Left renal pelvis (tissue), 4 donors: ENCODE measurements around the gene LIPH. TPM values are rescaled to one million over a fixed set of nuclear protein-coding genes. Genes with fewer than 3 reads are reported as not detected.
"Not testable (repeated sequence)": the region's sequence is repeated elsewhere in the genome, so short reads cannot be mapped to it uniquely, and the experiment has no call there.

Source experiments
- DNase-seq, 4 donors: peaks; one replicate each; pipeline ENCODE4 v3.0.0-alpha.2; 2013; ENCODE audit warnings: low read depth in 4 of 4, low spot score in 3 of 4
- polyA plus RNA-seq, 4 donors: library from polyadenylated mRNA; unstranded; fragments of 120-200 nt; gene quantifications; one replicate each; pipeline ENCODE4 v1.2.1, GENCODE V29; 2013; ENCODE audit not compliant: insufficient read length in 4 of 4

LIPH gene
- polyA plus RNA-seq: 1 to 10 TPM in 3 of 4 donors, under 1 TPM in 1; 0.10 to 1.4 (median 1.2) TPM

DNA sequence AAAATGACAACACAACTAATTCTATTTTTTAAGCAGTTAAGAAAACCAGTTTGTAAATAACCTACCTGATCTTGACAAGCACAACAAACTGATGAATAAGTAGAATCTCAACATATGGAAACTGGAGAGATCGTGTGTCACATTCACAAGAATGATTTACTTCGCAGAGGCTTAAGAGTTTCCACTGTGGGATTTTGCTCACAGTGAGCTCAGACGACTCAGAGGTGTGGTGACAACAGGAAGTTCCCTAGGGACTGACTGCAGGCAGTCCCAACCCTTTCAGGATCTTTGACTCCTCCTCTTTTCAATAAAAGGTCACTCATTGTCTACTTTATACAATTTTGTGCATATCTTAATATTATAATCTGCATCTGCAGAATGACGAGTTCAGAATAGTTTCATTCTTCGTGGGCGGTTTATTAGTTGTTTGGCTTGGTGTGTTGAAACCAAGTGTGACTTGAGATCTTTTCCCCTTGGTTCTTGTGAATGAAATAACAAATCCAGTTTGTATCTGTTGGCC lies at the start of gene LIPH:
Gene LIPH, minus strand, starts transcription at position 231 of the 520 bp plus-strand sequence. Its CDS starts 117 bp downstream, at position 114.
- no peak for DNase-seq

DNA sequence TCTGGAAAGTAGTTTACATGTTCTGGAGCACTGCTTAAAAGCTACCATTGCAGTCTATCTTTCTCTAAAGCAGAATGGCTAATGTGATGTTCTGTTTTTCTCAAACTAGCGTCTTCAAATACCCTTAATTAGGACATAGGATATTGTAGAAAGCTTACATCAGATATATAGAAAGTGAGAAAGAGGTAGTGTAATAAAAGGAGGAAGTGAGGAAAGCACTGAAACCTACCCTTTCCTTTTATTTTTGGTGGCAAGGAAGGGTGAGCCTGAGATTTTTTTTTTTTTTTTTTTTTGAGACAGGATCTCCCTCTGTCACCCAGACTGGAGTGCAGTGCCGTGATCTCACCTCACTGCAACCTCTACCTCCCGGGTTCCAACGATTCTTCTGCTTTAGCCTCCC lies 43.1 kb upstream of the LIPH start:
- DNase-seq: no peak

DNA sequence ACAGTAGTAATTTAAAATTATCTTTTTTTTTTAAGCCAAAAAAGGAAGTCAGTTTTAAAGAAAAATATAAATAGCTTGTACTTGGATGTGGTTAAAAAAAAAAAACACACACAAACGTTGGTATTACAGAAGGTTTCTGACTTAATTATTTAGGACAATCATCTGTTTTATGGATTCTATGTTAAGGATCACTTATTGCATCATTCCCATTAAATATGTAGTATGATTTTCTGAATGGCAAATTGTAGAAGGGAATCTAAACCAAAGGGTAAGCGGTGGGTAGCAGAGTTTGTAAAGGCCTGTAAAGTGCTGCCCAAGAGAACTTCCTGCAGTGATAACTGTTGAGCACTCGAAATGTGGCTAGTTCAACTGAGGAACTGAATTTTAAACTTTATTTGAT lies 41.7 kb upstream of the LIPH start:
- no peak for DNase-seq

DNA sequence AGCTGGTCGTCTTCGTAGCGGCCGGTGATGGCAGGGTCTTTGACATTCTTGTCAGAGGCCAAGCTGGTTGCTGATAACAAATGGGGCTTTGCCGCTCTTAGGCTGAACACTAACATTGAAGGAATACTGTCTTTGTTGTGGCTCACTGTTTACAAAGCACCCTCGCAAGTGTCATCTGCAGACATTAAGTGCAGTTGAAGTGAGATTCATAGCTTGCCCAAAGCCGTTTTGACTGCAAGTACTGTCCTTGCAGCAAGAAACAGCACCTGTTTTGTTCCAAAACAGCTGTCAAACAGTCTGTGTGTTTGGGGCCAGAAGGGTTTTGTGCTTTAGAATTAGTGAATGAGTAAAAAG lies 34.3 kb upstream of the LIPH start:
- DNase-seq: peak in 1 of 4 donors; percentile 19

DNA sequence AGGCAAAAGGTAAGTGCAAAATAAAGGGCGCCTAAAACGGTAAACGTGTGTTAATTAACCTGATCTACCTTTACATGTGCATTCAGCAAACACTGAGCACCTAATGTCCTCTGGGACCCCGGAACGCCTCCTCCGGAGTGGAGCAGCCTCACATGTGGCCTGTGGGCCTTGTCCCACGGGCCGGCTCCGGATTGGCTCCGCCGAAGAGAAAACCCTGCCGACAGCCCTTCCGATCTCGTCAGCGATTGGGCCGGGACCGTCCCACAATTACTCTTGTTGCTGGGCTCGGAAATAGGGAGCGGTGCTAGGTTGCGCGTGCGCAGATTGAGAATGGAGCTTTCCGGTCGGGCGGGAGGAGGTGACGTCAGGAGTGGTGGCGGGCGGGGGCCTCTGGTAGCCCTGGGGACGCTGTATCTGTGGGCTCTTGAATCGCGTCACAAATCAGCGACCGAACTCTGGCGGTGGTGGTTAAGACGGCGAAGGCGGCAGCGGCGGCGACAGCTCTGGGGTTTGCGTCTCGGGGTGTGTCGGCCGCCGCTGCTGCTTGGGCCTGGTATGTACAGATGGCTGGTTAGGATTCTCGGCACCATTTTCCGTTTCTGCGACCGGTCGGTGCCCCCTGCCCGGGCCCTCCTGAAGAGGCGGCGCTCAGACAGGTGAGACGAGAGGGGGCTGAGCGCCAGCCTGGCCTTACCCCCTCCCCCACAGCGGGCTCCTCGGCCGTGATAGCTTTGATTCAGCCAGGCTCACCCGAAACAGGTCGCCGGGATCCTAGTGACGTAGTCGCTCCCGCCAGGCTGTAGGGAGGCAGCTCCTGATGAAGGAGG lies 33.7 kb upstream of the LIPH start, which contains the start of gene SENP2:
Gene SENP2, plus strand, starts transcription at position 437 of the 827 bp plus-strand sequence. Its CDS starts 119 bp downstream, at position 556.
- peak; percentile 98 for DNase-seq

DNA sequence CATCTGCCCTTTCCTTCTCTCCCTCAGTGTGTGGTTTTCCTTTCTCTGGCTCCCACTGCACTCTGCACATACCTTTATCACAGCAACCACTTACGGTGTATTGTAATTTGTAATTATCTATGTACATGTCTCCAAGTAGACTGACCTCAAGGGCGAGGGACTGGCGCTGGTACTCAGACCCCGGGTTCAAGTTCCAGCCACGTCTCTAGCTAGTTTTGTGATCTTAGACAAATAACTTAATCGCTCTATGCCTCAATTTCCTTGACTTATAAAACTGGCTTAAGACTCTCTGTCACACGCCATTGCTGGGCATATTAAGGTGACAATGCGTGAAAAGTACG lies 33.1 kb upstream of the LIPH start:
- no peak for DNase-seq

DNA sequence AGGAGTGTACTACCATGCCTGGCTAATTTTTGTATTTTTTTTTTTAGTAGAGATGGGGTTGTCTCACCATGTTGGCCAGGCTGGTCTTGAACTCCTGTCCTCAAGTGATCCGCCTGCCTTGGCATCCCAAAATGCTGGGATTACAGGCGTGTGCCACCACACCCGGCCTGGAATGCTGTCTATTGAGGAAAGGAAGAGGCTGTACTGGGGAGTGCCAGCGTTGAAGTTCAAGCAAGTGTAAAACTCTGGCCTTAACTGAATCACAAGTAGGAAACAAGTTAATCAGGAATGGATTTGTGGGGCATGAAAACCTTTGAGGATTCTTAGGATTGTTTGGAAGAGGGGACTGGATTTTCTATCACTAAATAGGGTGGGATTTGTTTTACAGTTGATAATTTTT lies 32.3 kb upstream of the LIPH start:
- no peak for DNase-seq

DNA sequence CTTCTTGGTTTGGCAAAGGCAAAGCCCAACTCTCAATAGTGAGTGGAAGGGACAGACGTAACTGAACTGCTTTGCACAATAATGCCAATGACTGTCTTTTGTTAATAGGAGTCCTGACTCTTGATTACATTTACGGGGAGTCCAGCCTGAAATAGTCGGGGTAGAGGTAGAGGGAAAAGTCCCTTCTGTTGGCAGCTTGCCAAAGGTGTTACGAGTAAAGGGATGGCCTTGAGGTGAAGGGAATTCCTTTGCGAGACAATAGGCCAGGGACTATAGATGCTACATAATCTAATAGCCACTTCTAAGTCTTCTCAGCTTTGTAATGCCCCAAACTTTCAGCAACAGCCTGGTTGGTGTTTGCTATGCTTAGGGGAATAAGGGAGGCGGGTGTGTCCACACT lies 31.5 kb upstream of the LIPH start:
- no peak for DNase-seq

DNA sequence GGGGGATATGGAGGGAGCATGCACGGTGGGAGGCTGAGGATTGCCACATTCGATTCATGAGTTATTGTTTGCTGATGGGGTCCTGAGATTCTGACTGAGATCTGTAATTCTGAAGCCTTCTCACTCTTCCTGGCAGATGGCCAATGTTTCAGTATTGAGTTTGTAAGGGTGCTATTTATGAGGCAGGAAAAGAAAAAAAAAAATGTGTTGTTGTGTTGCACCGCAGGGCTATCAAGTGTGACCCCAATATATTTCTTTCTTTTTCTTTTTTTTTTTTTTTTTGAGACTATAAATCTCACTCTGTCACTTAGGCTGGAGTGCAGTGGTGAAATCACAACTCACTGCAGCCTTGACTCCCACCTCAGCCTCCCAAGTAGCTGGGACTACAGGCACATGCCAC lies 30.5 kb upstream of the LIPH start:
- no peak for DNase-seq

DNA sequence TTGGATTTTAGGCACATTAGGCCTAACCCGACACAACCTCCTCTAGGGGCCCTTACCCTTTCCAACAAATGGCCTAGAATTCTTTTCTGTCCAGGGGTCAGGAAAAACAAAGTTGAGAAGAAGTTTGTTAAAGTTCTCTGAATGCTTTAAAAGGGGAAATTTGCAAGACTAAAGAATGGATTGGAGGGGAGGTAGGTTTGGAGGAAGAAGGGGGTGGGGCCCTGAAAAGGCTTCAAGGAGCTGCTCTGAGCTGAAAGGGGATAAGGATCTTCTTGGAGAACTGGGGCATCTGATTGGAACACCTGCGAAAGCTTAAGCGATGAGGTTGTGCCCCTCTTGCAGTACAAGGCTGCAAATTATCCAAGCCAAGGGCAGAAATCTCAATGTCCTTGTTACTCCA lies 29.8 kb upstream of the LIPH start:
- DNase-seq: no peak

DNA sequence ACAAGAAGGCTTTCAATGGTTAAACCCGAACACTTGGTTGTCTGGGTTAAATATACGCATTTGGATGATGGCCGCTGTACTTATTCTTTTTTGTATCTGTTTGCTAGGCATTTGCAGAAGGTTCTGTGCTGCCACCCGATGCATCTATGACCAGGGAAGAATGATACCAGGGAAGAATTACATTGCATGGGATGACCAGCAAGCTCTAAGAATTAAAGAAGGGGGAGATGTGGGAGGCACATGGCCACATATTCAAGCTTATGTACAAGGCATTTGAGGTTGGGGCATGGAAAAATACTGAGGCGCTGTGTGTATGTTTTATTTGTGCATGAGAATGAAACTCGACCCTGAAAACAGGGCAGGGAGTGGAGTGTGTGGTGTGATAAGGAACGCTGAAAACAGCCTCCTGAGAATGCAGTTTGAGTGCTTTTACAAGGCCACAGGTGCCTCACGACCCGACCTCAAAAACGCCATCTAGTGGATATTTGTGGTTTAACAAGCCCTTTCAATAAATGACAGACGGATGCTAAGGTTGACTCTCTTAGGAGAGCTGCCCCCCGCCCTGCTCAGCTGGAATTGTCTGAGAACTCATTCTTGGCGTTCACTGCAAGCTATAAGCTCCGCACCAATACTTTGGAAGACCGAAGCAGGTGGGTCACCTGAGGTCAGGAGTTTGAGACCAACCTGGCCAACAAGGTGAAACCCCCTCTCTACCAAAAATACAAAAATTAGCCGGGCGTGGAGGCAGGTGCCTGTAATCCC lies 22.9 kb upstream of the LIPH start:
- DNase-seq: peak in 1 of 4 donors; percentile 53

DNA sequence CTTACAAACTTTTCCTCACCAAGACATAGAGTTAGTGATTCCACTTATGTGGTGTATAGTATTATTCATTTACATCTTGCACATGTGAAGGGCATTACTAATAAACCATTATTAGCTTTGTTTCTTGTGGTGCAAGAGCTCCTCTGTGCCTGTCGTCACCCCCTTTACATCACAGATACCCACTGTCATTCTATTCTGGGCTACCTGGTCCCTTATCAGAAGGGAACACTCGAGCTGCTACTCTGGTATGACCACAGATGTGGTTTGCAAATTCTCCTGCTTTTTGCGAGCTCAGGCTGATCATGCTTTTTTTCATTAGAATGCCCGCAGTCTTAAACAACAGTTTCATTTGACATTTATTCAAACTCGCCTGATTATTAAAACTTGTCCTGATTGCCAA lies 19.8 kb upstream of the LIPH start:
- no peak for DNase-seq

DNA sequence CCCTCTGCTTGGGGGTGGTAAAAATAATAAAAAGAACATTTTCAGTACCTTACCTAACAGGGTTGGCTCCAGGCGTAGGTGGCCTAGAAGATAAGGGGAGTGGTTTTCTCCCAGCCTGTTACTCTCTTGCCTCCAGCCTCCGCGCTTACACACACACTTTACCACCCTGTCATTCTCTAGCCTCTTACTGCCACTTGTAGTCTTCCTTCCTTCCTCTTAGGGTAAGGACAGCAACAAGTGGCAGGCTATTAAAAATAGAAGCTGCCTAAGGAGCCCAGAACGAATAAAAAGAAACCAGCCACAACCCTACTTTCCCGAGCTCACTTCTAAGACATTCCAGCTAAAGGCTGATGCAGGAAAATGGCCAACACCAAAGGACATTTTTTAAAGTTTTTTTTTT lies 9.6 kb upstream of the LIPH start:
- no peak for DNase-seq

DNA sequence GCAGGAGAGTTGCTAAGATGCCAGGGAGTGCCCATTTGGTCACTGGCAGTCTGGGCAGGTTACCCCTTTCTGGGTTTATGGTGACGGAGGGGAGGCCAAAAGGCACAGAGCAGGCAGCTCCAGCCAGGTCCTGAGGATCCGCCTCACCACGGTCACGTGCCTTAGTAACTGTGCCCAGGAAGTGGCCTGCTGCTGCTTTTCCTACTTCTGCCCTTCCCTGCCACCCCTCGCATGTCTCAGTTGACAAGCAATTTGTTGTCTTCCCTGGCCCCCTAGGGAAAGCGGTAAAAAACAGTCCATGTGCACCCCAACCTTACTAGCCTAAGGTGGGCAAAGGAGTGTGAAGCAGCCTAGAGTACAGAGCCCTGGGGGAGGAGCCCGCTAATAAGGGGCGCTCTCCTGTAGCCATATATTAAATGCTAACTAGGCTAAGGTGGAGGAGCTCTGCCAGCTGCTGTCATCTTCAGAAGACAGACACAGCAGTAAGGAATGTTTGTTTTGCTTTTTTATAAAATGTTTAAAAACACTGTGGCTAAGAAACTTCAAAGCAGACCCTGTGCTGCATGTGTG lies 9.1 kb upstream of the LIPH start:
- DNase-seq: no peak

DNA sequence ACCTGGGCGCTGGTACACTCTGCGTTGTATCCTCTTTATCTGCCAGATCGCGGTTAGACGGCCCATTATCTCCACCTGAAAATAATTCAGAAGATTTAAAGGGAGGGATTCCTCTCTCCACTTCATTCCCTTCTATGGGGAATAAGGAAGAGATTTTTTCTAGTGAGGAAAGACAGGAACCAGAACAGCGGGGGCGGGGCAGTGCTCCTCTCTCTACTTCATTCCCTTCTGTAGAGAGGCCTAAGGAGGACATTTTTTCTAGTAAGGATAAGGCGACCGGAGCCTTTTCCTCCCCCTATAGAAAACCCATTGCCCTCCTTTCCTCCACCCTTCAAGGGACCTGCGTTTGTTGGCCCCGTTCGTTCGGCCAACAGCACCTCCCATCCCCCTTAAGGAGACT lies 8.3 kb upstream of the LIPH start:
- DNase-seq: no peak

DNA sequence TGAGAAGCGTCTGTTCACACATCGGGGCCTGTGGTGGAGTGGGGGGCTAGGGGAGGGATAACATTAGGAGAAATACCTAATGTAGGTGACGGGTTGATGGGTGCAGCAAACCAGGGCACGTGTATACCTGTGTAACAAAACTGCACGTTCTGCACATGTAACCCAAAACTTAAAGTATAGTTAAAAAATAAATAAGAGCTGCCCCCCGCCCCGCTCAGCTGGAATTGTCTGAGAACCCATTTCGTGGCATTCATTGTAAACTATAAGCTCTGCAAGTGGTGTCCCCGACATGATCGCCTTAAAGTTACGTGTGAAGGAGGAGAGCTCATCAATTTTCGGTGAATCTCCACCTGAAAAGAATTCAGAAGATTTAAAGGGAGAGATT lies 7.3 kb upstream of the LIPH start:
- DNase-seq: no peak

DNA sequence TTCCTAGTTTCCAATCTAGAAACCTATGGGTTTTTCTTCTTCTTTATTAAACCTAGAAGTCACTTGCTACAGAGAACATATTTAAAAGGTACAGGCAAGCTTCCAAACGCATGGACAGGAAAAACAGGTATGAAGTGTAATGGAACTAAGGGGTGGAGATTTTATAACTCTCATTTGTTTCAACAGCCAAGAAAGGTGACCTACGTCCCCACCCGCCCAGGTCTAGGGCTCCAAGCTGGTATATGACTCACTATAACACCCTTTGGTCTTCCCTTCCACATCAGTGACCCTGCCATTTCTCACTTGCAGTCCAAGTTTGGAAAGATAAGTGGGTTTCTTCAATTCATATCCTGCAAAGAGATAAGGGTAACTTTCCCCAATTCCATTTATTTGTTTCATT lies 6.0 kb upstream of the LIPH start:
- no peak for DNase-seq

DNA sequence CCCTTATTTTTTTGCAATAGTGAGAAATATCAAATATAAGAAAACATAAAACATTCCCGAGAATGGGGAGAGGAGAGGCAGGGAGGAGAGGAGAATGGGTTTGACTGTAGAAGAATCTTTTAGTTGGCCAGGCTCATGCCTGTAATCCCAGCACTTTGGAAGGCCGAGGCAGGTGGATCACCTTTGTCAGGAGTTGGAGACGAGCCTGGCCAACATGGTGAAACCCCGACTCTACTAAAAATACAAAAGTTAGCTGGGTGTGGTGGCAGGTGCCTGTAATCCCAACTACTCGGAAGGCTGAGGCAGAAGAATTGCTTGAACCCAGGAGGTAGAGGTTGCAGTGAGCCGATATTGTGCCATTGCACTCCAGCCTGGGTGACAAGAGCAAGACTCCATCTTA lies 4.3 kb upstream of the LIPH start:
- DNase-seq: not testable (repeated sequence)

DNA sequence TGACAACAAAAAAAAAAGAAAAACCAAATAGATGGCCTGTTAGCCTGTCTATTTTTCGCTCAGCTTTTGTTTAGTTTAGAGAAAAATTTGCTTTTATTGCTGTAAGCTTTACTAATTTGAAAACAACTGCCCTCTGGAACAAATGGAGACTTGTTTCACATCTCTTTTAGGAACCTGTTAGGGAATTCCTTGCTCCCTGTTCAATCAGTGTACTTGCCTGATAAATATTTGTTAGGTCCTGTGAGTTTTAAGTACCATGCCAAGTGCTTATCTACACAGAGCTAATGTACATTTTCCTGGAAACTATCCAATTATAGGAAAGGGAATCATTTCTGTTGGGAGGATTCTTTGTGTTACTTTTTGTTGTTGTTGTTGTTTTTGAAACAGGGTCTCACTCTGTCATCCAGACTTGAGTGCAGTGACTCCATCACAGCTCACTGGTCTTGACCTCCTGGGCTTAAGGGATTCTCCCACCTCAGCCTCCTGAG lies 3.5 kb upstream of the LIPH start:
- no peak for DNase-seq

DNA sequence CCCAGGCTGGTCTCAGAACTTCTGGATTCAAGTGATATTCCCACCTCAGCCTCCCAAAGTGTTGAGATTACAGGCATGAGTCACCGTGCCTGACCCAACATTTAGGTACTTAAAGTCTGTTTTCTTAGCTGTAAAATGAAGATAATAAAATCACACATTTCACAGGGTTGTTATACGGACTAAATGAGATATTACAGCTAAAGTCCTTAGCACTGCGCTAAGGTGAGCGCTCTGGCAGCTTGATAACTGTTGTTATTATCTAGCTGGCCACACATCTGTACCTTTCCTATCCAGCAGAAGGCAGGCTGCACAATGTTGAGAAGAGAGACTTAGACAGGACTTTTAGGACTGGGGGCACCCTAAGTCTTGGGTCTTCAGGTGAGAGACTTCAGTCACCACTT lies 2.7 kb upstream of the LIPH start:
- no peak for DNase-seq

DNA sequence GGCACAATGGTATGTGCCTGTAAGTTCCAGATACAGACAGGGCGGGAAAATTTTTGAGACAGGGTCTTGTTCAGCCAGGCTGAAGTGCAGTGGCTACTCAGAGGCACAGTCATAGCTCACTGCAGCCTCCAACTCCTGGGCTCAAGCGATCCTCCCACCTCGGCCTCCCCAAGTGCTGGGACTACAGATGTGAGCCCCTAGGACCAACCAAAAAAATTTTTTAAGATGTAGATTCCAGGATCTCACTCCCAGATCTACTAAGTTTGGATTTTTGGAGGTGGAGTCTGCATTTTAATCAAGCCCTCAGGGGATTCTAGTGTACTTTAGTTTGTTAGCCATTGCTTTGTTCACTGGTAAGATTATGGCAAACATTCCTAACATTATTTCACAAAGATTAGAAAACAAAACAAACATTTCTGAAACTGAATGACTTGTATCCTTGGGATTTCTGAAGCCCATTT lies 2.7 kb downstream of the LIPH start:
- DNase-seq: no peak
